ENCODE measurements around the gene CARF. TPM values are rescaled to one million over a fixed set of nuclear protein-coding genes. Genes with fewer than 3 reads are reported as not detected.

Gene CARF
- polyA plus RNA-seq, 1 donor (not counting 4 experiments of a cell fraction or from before 2014, with no cell fraction given) = 5.2 TPM

DNA sequence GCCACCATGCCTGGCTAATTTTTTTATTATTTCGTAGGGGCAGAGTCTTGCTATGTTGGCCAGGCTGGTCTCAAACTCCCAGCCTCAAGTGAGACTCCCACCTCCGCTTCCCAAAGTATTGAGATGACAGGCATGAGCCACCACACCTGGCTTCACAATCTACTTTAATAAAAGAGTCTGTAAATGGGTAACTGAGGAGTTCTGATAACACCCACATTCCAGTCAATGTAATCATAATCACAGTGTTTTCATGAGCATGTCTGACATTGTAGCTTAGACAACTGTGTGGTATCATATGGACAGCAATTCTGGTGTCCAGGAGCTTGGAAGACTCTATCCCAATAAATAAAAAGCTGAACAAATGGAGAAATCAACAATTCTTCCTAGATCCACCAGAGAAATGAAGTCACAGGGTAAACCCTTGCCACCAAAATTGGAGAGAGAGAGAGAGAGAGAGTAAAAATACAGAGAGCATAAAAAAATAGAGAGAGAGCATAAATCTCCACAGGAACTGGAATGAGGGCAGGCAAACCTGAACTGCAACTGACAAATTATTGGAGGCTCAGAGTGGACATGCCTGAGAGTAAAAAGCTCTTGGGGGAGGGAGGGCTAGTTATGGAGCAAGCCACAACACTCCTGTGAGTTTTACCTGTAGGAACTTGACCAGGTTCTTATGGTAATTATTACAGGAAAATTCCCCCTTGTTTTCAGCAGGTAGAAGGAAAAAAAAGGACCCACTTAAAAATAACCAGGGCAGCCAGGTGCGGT lies 90.2 kb downstream of the CARF start:
- H3K9me1 ChIP-seq (ENCODE audit: control insufficient read depth, extremely low read depth, insufficient read depth, low read length) = no peaks in the 10 kb centered on the region
- no peak for DNase-seq (ENCODE audit: low read depth, low spot score)
- H3K4me2 ChIP-seq (ENCODE audit: control insufficient read depth, extremely low read depth, insufficient read depth, low read depth, low read length) = peak overlapping the region; percentile 82
- peak overlapping the region; percentile 86 for H2AFZ ChIP-seq (ENCODE audit: control insufficient read depth, low read length)
- TF ChIP-seq, protein P1, sequence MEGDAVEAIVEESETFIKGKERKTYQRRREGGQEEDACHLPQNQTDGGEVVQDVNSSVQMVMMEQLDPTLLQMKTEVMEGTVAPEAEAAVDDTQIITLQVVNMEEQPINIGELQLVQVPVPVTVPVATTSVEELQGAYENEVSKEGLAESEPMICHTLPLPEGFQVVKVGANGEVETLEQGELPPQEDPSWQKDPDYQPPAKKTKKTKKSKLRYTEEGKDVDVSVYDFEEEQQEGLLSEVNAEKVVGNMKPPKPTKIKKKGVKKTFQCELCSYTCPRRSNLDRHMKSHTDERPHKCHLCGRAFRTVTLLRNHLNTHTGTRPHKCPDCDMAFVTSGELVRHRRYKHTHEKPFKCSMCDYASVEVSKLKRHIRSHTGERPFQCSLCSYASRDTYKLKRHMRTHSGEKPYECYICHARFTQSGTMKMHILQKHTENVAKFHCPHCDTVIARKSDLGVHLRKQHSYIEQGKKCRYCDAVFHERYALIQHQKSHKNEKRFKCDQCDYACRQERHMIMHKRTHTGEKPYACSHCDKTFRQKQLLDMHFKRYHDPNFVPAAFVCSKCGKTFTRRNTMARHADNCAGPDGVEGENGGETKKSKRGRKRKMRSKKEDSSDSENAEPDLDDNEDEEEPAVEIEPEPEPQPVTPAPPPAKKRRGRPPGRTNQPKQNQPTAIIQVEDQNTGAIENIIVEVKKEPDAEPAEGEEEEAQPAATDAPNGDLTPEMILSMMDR (optimal IDR thresholded peaks at IDR 0.05 in 1 of 3, IDR thresholded peaks at IDR 0.05 in 1 of 3, conservative IDR thresholded peaks at IDR 0.05 in 1 of 3; ENCODE audit: extremely low read depth in 1 of 3, insufficient read depth in 2 of 3, low read length in 3 of 3) = no peak
- no peak for TF ChIP-seq EZH2 (IDR thresholded peaks at IDR 0.05; ENCODE audit: low read length)
- FAIRE-seq = peak; percentile 87
- no peaks in the 10 kb centered on the region for H3K36me3 ChIP-seq (ENCODE audit: control insufficient read depth in 2 of 2, extremely low read depth in 1 of 2, insufficient read depth in 2 of 2, low read length in 2 of 2)
- H4K20me1 ChIP-seq (ENCODE audit: control insufficient read depth, extremely low read depth, insufficient read depth, low read length) = no peaks in the 10 kb centered on the region
- H3K27ac ChIP-seq (ENCODE audit: control insufficient read depth, insufficient read depth, low read length) = peak overlapping the region; percentile 88
- H3K9ac ChIP-seq (ENCODE audit: control insufficient read depth, extremely low read depth, insufficient read depth, low read length) = peak overlapping the region; percentile 50
- no peaks in the 10 kb centered on the region for H3K79me2 ChIP-seq (ENCODE audit: control insufficient read depth, insufficient read depth, low read length)
- peak overlapping the region in 2 of 3 experiments; percentile 33 to 61 for H3K4me3 ChIP-seq (ENCODE audit: control insufficient read depth in 2 of 3, extremely low read depth in 1 of 3, insufficient read depth in 2 of 3, low read depth in 1 of 3, low read length in 3 of 3)
- dilution Hi-C loops (cut with MboI; ENCODE audit: extremely low pct_ligation_motif_present, low sequenced_read_pairs) = no loop called here
- peaks cover 13% of the 10 kb centered on the region for H3K4me1 ChIP-seq (ENCODE audit: control insufficient read depth, extremely low read depth, insufficient read depth, low read length)
- H3K27me3 ChIP-seq (ENCODE audit: control insufficient read depth, extremely low read depth, insufficient read depth, low read length) = no peaks in the 10 kb centered on the region
- no peaks in the 10 kb centered on the region for H3K9me3 ChIP-seq (ENCODE audit: control insufficient read depth, low read depth, low read length)

DNA sequence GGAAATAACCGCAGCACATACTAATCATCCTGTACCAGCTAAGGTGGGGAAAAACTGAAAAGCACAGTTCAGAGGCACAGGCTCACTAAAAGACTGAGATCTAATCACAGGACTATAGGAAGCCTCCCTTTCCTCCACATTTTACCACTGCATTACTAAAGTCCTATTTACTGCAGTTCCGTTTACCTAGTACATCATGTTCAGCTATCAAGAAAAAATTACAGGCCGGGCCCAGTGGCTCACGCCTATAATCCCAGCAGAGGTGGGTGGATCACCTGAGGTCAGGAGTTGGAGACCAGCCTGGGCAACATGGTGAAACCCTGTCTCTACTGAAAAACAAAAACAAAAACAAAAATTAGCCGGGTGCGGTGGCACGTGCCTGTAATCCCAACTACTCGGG lies 91.6 kb downstream of the CARF start:
- DNase-seq (ENCODE audit: low read depth, low spot score) (no peak), FAIRE-seq (no peak)
- Histone ChIP-seq H3K36me3 (ENCODE audit: control insufficient read depth in 2 of 2, extremely low read depth in 1 of 2, insufficient read depth in 2 of 2, low read length in 2 of 2) (no peaks in the 10 kb centered on the region), H3K9ac (ENCODE audit: control insufficient read depth, extremely low read depth, insufficient read depth, low read length) (no peak overlapping the region), H3K27ac (ENCODE audit: control insufficient read depth, insufficient read depth, low read length) (no peak overlapping the region), H3K9me1 (ENCODE audit: control insufficient read depth, extremely low read depth, insufficient read depth, low read length) (no peaks in the 10 kb centered on the region), H4K20me1 (ENCODE audit: control insufficient read depth, extremely low read depth, insufficient read depth, low read length) (no peaks in the 10 kb centered on the region), H3K4me2 (ENCODE audit: control insufficient read depth, extremely low read depth, insufficient read depth, low read depth, low read length) (no peak overlapping the region), H3K4me3 (ENCODE audit: control insufficient read depth in 2 of 3, extremely low read depth in 1 of 3, insufficient read depth in 2 of 3, low read depth in 1 of 3, low read length in 3 of 3) (no peak overlapping the region), H2AFZ (ENCODE audit: control insufficient read depth, low read length) (no peak overlapping the region), H3K79me2 (ENCODE audit: control insufficient read depth, insufficient read depth, low read length) (no peaks in the 10 kb centered on the region), H3K27me3 (ENCODE audit: control insufficient read depth, extremely low read depth, insufficient read depth, low read length) (no peaks in the 10 kb centered on the region), H3K4me1 (ENCODE audit: control insufficient read depth, extremely low read depth, insufficient read depth, low read length) (peaks cover 13% of the 10 kb centered on the region), H3K9me3 (ENCODE audit: control insufficient read depth, low read depth, low read length) (no peaks in the 10 kb centered on the region)
- TF ChIP-seq, protein P1 (optimal IDR thresholded peaks at IDR 0.05 in 1 of 3, IDR thresholded peaks at IDR 0.05 in 1 of 3, conservative IDR thresholded peaks at IDR 0.05 in 1 of 3; ENCODE audit: extremely low read depth in 1 of 3, insufficient read depth in 2 of 3, low read length in 3 of 3) = no peak
- no peak for TF ChIP-seq EZH2 (IDR thresholded peaks at IDR 0.05; ENCODE audit: low read length)
- dilution Hi-C loops (cut with MboI; ENCODE audit: extremely low pct_ligation_motif_present, low sequenced_read_pairs) = no loop called here
